ENCODE data around the gene BTBD2.
A peak's percentile ranks its signal among the peaks of the same experiment; 100 is the strongest.
"Not testable (repeated sequence)": the region's sequence is repeated elsewhere in the genome, so short reads cannot be mapped to it uniquely, and the experiment has no call there.

BTBD2 gene

DNA sequence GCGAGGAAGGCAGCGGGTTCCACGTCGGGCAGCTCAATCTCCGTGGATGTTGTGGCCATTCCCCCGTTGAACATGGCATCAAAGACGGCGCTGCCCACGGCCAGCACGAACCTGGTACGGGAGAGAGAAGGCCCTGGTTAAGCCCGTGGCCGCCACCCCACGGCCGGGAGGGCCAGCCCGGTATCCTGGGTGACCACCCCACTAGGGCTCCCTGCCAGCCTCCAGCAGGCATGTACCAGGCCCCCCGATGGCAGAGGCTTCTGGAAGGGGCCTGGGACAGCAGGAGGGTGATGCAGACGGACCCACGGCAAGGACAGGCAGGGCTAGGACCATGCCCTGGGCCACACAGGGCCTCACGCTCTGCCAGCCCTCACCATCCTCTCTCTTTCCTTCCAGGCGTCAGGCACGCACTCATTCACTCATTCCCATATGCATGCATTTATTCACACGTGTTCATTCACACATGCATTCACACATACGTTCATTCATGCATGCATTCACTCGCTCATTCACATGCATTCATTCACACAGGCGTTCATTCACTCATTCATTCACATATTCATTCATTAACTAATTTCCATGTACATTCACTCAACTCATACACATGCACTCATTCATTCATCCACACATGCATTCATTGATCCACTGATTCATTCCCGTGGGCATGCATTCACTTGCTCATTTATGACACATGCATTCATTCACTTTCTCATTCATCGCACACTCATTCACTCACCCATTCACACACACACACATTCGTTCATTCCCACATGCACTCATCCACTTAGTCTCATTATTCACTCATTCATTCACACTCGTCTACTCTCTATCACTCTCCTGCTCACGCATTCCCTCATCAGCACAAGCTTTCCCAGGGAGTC is 17.9 kb downstream of the BTBD2 start:
- TF ChIP-seq, protein P1, sequence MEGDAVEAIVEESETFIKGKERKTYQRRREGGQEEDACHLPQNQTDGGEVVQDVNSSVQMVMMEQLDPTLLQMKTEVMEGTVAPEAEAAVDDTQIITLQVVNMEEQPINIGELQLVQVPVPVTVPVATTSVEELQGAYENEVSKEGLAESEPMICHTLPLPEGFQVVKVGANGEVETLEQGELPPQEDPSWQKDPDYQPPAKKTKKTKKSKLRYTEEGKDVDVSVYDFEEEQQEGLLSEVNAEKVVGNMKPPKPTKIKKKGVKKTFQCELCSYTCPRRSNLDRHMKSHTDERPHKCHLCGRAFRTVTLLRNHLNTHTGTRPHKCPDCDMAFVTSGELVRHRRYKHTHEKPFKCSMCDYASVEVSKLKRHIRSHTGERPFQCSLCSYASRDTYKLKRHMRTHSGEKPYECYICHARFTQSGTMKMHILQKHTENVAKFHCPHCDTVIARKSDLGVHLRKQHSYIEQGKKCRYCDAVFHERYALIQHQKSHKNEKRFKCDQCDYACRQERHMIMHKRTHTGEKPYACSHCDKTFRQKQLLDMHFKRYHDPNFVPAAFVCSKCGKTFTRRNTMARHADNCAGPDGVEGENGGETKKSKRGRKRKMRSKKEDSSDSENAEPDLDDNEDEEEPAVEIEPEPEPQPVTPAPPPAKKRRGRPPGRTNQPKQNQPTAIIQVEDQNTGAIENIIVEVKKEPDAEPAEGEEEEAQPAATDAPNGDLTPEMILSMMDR (IDR thresholded peaks at IDR 0.05; ENCODE audit: low read depth, low read length) = no peak
- H3K4me3 ChIP-seq (replicated peaks in 1 of 2; ENCODE audit: low read depth in 2 of 2, low read length in 2 of 2) = no peak overlapping the region
- no peak for DNase-seq (ENCODE audit: low read depth in 2 of 2)

DNA sequence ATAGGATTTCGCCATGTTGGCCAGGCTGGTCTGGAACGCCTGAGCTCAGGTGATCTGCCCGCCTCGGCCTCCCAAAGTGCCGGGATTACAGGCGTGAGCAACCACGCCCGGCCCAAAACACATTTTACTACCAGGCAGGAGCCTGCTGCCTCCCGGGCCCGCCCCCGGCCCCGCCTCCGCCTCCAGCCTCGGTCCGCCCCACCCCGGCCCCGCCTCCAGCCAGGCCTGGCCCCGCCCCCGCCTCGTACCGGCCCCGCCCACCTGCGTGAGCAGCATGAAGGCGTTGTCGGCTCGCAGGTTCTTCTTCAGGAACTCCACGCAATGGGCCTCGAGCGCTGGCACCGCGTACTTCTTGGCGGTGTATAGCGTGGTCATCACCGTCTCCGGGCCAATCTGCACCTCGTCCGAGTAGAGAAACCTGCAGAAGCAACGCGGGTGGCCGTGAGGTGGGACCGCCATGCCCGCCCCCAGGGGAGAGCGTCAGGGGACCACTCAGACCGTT is 22.7 kb downstream of the BTBD2 start:
- TF ChIP-seq, protein P1 (IDR thresholded peaks at IDR 0.05; ENCODE audit: low read depth, low read length) = no peak
- H3K4me3 ChIP-seq (replicated peaks in 1 of 2; ENCODE audit: low read depth in 2 of 2, low read length in 2 of 2) = no peak overlapping the region
- peak in 1 of 2 donors; percentile 15 for DNase-seq (ENCODE audit: low read depth in 2 of 2)

DNA sequence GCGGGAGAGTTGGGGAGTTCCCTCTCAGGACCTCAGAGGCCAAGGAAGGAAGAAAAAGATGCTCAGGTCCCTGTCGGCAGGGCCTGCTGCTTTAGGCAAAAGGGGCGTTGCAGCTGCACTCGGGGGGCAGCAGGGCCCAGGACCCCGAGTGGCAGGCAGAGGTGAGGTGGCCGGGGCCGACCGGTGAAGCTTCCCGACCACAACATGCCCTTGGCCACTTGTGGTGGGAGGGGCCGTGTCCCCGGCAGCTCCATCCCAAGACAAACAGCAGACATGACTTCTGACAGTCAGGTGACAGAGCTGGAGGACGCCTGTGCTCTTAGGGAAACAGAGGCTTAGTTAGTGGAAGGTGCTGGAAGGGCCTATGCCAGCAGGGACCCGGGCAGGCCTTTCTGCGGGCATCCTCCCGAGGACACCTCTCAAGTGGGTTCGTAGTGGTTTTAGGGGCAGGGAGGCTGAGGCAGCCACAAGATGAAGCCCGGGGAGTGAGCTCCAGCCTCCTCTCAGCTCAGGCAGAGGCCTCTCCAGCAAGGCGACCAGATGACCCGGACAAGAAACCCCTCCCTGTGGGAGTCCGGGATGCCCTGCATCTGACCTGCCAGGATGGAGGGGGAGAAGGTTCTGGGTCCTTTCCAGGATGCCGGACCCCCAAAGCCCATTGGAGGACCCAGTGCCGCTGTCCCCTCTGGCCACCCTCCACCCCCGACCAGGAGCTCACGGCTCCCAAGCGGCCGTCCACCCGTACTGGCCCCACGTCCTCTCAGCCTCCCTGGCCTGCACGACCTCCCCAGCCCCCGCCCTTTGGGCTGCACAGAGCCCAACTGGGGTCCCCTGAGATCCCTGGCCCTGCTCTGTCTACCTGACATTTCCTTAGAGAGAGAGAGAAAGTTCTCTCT is 24.2 kb downstream of the BTBD2 start:
- TF ChIP-seq, protein P1 (IDR thresholded peaks at IDR 0.05; ENCODE audit: low read depth, low read length) = no peak
- H3K4me3 ChIP-seq (replicated peaks in 1 of 2; ENCODE audit: low read depth in 2 of 2, low read length in 2 of 2) = no peak overlapping the region

DNA sequence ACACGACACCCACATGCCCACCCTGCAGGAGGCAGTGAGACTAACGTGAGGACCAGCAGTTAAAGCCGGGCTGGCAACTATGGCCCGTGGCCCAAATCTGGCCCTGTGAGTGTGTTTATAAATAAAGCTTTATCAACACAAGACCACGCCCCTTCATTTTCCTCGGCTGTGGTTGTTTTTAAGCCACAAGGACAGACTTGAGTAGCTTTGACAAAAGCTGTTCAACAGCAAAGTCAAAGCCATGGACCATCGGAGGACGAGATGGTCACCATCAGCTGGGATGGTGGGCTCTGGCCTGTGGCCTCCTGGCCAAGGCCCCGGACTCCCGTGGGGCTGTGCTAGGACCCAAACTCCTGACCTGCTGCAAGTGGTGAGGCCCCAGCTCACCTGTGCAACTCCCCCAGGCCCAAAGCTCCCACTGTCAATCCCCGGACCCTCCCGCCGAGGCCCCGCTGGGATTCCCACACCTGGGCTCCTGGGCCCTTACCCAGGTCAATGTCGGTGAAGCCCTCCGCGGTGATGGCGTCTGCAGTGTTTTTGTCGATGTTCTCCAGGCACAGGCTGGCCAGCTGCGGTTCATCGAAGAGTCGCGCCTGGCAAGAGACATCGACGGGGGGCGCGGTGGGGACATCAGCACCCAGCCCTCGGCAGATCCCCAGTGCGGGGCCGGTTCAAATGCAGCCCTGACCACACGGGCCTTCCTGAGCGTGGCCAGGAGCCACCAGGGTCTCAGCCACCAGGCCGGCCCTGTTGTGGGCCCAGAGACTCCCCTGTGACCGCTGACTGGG is 25.1 kb downstream of the BTBD2 start:
- no peak overlapping the region for H3K4me3 ChIP-seq (replicated peaks in 1 of 2; ENCODE audit: low read depth in 2 of 2, low read length in 2 of 2)
- TF ChIP-seq, protein P1 (IDR thresholded peaks at IDR 0.05; ENCODE audit: low read depth, low read length) = no peak
- DNase-seq (ENCODE audit: low read depth in 2 of 2) = no peak

More for the DNA sequence above, 24.2 kb downstream of the BTBD2 start:
- DNase-seq (ENCODE audit: low read depth in 2 of 2) = no peak

DNA sequence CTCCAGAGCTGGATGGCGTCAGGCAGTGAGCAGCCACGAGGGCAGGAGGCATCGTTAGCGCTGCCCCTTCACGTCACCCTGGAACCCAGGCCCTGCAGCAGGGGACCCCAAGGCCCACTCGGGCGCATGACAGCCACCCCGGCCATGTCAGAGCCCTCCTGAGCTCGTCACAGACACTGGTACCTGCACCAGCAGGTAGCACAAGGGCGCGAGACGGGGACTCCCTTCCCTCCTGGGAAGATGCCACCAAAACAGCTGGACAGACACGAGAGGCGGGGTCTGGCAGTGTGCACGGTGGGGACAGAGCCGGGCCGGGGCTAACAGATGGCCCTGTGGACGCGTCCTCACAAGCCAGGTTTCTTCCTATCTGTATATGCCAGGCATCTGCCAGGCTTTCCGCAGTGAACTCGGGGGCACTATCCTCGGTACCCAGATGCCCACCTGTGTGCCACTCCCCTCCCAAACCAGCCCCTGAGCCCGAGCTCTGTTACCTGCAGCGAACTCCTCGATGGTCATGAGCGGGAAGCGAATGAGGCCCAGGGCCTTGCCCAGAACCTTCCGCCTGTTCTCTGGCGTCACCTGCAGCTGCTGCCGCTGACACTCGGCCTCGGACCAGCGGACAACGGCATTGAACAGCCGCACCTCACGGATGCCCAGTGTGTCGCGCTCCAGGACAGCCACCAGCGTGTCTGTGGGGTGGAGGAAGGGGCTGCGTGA is 25.8 kb downstream of the BTBD2 start:
- no peak overlapping the region for H3K4me3 ChIP-seq (replicated peaks in 1 of 2; ENCODE audit: low read depth in 2 of 2, low read length in 2 of 2)
- no peak for DNase-seq (ENCODE audit: low read depth in 2 of 2)
- TF ChIP-seq, protein P1 (IDR thresholded peaks at IDR 0.05; ENCODE audit: low read depth, low read length) = no peak

DNA sequence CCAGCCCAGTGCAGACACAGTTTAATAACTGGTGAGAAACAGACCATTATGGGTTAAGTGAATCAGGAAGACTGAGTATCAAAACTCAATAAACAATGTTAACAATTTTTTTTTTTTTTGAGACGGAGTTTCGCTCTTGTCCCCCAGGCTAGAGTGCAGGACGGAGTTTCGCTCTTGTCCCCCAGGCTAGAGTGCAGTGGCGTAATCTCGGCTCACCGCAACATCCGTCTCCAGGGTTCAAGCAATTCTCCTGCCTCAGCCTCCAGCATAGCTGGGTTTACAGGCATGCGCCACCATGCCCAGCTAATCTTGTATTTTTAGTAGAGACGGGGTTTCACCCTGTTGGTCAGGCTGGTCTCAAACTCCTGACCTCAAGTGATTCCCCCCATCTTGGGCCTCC is 27.1 kb downstream of the BTBD2 start:
- not testable (repeated sequence) for H3K4me3 ChIP-seq (replicated peaks in 1 of 2; ENCODE audit: low read depth in 2 of 2, low read length in 2 of 2); DNase-seq (ENCODE audit: low read depth in 2 of 2)
